Stimulated activated CD8-positive, alpha-beta memory T cell treated with anti-CD3 and anti-CD28 coated beads, Interleukin-4, amount 100 ng/mL, for 24 hours (primary cell): ENCODE data around the gene ELAC1.
"Not testable (repeated sequence)": the region's sequence is repeated elsewhere in the genome, so short reads cannot be mapped to it uniquely, and the experiment has no call there.

Source experiments
- DNase-seq: peaks from one replicate; pipeline ENCODE4 v3.0.0-alpha.2; 2020; ENCODE audit warnings: low read depth

The ELAC1 gene

GRCh38 chr18:50973367-50974126 is 5.7 kb downstream of the ELAC1 start:
- DNase-seq, result no peak

DNA sequence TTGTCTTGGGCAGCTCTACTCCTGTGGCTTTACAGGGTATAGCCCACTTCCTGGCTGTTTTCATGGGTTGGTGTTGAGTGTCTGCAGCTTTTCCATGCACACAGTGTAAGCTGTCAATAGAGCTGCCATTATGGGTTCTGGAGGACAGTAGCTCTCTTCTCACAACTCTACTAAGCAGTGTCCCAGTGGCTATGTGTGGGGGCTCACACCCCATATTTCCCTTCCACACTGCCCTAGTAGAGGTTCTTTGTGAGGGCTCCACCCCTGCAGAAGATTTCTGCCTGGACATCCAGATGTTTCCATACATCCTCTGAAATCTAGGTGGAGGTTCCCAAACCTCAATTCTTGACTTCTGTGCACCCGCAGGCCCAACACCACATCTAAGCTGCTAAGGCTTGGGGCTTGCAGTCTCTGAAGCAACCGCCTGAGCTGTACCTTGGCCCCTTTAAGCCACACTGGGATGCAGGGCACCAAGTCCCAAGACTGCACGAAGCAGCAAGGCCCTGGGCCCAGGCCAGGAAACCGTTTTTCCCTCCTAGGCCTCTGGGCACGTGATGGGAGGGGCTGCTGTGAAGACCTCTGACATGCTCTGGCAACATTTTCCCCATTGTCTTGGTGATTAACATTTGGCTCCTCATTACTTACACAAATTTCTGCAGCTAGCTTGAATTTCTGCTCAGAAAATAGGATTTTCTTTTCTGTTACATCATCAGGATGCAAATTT is 9.4 kb downstream of the ELAC1 start:
- no peak for DNase-seq

DNA sequence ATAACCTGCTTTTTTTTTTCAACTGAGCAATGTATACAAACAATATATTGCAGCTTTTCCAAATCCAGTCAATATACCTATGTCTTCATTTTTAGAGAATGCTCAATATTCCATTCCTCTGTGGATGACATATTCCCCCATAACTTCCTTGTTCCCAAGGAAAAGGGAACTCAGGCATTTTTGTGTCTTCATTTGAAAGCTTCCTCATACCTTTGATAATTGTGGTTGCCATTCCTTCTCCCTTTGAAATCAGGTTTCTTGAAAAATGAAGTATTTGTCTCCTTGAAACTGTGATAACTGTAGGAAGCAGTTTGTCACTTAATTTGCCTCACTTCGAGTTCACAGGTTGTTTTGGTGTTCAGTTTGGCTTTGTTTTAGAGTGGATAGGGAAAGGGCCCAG is 13.5 kb downstream of the ELAC1 start:
- no peak for DNase-seq

- DNase-seq, result no peak
These were observed 14.4 kb downstream of the ELAC1 start for GRCh38 chr18:50982086-50982801.

DNA sequence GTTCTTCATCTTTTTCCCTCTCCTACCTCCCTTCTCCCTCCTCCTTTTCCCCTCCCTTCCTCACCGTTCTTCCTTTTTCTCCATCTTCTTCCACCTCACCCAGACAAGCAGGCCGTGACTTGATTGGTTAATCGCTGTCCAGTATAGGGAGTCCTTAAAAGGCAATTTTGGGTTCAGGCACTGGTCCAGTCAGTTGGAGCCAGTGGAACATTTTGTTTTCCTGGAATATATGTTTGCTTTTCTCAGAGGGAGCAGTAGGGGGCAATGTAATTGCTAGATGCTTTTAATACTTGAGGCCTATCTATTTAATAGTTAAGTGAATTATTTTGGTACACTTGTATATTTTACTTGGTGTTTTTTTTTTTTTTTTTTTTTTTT is 15.0 kb downstream of the ELAC1 start:
- no peak for DNase-seq

DNA sequence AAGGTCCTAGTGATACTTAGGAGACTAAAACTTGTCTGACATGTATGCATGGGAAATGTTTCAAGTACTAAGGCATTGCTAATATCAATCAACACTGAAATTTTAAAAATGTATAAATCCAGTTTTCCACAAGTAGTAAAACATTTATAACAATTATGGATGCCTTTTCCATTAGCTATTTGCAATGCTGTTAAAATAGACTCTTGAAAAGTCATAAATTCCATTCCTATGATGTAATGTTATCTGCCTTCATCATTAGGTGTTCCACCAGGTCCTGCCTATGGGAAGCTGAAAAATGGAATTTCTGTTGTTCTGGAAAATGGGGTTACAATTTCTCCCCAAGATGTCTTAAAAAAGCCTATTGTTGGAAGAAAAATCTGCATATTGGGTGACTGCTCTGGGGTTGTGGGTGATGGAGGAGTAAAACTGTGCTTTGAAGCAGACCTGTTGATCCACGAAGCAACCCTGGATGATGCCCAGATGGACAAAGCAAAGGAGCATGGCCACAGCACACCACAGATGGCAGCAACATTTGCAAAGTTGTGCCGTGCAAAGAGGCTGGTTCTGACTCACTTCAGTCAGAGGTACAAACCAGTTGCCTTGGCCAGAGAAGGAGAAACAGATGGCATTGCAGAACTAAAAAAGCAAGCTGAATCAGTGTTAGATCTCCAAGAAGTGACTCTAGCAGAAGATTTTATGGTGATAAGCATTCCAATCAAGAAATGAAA is 18.7 kb downstream of the ELAC1 start:
- no peak for DNase-seq

DNA sequence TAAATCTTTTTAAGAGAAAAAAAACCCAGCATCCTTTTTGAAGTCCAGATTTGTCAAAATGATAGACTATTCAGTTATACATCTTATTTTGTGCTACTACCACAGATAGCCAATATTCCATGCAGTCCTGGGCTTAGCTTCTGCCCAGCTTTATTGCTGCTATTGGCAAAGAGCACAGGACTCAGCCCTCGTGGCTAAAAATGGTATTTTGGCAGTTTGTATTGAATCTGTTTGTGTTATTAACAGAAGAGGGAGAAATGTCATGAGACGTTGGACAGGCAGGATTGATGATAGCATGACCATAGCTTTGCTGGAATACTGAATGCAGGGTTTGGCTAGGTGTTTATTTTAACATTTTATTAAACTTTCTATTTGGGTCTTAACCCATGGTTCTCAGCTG is 19.4 kb downstream of the ELAC1 start:
- no peak for DNase-seq

GRCh38 chr18:50989711-50990110 is 21.9 kb downstream of the ELAC1 start:
- DNase-seq, result no peak

DNA sequence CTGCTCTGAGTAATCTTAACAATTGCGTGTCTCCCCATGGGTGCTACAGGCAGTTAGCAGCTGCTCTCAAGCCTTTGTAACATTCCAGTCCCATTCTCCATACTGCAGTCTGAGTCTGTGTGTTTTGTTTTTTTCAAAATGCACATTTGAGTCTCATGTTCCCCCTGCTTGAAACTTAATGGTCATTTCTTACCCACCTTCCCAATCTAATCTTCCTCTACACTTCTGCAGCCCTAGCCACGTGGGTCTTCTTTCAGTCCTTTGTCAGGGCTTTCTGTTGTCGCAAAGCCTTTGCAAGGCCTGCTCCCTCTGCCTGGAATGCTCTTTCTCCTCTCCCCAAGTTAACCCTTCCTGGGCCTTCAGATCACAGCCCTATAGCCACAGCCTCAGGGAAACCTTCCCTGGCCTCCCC is 24.5 kb downstream of the ELAC1 start:
- no peak for DNase-seq

DNA sequence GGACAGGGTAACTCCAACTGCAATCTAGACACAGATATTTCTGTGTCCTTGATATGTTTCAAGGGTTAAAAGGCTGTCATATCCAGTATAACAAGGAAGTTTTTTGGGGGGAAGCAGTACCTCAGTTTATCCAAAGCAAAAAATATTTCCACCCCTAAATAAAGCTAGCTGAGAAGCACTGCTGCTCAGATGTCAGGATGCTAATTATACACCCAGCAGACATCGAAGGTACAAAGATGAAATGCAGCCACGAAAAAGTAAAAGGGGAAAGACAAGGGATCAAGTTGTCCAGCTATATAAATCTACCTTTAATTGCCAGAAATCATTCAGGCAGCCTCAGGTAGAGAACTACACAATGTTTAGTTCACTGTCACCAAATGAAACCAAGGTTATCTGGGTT is 26.2 kb downstream of the ELAC1 start:
- DNase-seq, result no peak

- not testable (repeated sequence) for DNase-seq
These were observed 35.3 kb downstream of the ELAC1 start for GRCh38 chr18:51003174-51003573.

DNA sequence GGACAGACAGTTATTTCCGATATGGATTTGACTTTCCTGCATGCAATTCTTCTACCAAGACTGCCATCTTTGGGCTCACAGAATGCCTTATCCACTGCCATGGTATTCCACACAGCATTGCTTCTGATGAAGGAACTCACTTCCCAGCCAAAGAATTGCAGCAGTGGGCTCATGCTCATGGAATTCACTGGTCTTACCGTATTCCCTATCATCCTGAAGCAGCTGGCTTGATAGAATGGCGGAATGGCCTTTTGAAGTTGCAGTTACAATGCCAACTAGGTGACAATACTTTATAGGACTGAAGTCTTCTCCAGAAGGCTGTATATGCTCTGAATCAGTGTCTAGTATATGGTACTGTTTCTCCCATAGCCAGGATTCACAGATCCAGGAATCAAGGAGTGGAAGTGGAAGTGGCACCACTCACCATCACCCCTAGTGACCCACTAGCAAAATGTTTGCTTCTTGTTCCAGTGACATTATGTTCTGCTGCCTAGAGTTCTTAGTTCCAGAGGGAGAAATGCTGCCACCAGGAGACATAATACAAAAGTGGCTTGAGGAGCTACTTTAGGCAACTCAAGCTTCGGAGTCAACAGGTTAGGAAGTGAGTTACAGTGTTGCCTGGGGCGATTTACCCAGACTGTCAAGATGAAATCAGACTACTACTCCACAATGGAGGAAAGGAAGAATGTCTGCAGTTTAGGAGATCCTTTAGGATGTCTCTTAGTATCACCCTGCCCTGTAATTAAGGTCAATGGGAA is 38.4 kb downstream of the ELAC1 start:
- no peak for DNase-seq

- DNase-seq, result no peak
These were observed 39.3 kb downstream of the ELAC1 start for GRCh38 chr18:51006948-51007789.

DNA sequence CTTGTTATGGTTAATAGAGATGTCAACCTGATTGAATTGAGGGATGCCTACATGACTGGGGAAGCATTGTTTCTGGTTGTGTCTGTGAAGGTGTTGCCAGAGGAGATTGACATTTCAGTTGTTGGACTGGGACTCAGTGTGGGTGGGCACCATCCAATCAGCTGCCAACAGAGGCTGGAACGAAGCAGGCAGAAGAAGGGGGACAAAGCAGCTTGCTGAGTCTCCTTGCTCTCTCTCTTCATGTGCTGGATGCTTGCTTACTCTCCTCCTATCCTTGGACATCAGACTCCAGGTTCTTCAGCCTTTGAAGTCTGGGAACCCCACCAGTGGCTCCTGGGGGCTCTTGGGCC is 39.9 kb downstream of the ELAC1 start:
- no peak for DNase-seq

DNA sequence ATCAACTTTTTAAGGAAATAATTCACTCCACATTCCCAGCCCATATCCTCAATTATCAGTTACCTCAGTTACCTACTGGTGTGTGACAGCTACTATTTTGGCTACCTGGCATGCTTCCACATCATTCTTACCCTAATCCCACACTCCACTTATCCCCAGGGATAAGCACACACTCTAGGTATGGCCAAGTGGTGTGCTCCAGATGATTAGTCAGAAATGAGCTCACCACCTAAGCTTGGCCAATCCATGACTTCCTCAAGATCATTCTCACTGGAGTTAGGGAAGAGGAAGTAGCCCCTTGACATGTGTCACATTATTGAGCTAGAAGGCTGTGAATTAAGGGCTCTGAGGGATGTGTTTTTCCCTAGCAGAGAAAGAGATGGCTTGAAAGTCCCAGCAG is 41.2 kb downstream of the ELAC1 start:
- DNase-seq, result no peak

DNA sequence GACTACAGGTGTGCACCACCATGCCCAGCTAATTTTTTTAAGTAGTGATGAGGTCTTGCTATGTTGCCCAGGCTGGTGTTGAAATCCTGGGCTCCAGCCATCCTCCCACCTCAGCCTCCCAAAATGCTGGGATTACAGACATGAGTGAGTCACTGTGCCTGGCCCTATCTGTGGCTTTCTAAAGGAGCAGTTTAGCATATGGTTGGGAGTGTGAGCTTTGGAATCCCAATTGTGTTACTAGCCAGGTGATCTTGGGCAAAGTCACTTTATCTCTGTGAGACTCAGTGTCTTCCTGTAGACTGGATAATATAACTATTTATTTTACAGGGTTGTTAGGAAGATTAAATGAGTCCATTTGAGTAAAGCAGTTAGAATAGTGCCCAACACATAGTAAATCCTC is 42.4 kb downstream of the ELAC1 start:
- DNase-seq, result no peak

DNA sequence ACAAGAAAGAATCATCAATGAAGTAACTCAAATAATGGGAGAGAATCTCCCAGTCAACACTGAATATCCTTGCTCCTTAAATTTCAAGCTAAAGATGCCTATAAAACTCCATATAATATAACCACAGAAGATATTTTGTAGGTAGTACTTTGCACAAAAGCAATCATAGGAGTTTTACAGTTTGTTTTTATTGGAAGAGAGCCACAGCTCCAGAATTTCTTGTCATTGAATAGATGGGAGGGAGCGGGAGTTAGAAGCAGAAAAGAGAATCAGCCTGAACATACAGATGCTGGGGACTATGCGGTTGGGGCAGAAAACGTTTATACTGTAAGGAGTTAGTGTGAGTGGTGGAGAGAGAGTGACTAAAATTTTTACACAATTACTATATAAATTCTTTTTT is 43.9 kb downstream of the ELAC1 start:
- no peak for DNase-seq

DNA sequence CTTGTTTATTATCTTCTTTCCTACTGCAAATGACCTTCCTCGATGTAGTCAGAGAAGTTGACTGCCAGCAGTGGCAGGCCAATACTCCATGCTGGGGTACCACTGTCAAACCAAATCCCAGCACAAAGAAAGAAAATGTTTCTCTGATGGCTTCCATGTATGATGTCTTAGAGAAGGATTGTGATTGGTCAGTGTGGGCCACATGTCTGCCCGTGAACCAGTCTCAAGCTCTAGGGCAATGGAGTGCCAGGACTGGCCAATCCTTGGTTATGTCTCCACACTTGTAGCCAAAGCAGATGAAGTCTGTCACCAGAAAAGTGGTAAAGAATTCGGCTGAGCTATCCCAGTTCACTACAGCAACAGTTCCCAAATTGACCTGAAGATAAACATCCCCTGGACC is 44.6 kb downstream of the ELAC1 start:
- no peak for DNase-seq

DNA sequence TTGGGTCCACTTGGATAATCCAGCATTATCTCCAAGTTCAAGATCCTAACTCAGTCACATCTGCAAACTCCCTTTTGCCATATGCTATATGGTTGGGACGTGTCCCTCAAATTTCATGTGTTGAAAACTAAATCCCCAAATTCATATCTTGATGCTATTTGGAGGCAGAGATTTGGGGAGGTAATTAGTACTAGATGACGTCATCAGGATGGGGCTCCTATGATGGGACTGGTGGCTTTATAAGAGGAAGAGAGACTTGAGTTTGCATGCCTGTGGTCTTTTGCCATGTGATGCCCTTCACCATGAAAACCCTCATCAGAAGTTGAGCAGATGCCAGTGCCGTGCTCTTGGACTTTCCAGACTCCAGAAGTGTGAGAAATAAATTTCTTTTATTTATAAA is 45.4 kb downstream of the ELAC1 start:
- DNase-seq, result no peak

GRCh38 chr18:51017140-51017879 is 49.5 kb downstream of the ELAC1 start:
- no peak for DNase-seq
